Right lobe of liver (tissue), 6 donors: Measurements from ENCODE around the gene LILRB4. TPM values are rescaled to one million over a fixed set of nuclear protein-coding genes. Genes with fewer than 3 reads are reported as not detected.
"Not testable (repeated sequence)": the region's sequence is repeated elsewhere in the genome, so short reads cannot be mapped to it uniquely, and the experiment has no call there.

Experiments
- ATAC-seq, 4 donors: fragments of 200-7000 bp; cut with Tn5 transposase; one replicate each; pipeline ENCODE4 v1.9.1; 2020; ENCODE audit warnings: mild to moderate bottlenecking in 4 of 4, moderate library complexity in 4 of 4
- DNase-seq, 3 donors: peaks; one replicate each; pipeline ENCODE4 v3.0.0-alpha.2; 2020
- H3K27ac ChIP-seq, 3 donors: fragments of 200-600 bp; one replicate each; pipeline ENCODE4 v1.8.0; 2022
- H3K27me3 ChIP-seq, 2 donors: fragments of 200-600 bp; one replicate each; pipeline ENCODE4 v1.8.0; 2022
- H3K36me3 ChIP-seq, 4 donors: fragments of 200-600 bp; sonication (generic) in 1 of 4; one replicate each; pipeline versions ENCODE4 v1.5.1 to v1.8.0; 2017 to 2022; ENCODE audit warnings: control low read depth in 1 of 4
- H3K4me1 ChIP-seq, 4 donors: fragments of 200-600 bp; sonication (generic) in 1 of 4; one replicate each; pipeline versions ENCODE4 v1.5.1 to v1.8.0; 2017 to 2022; ENCODE audit warnings: control low read depth in 1 of 4
- H3K4me3 ChIP-seq, 3 donors: fragments of 200-600 bp; one replicate each; pipeline ENCODE4 v1.8.0; 2022
- H3K9me3 ChIP-seq, 4 donors: fragments of 200-600 bp; sonication (generic) in 1 of 4; one replicate each; pipeline versions ENCODE4 v1.5.1 to v1.8.0; 2017 to 2022; ENCODE audit warnings: control low read depth in 1 of 4
- CTCF ChIP-seq, 4 donors: fragments of 200-600 bp in 3 of 4; fragments of 450-650 bp in 1 of 4; IDR thresholded peaks; one replicate each; pipeline versions ENCODE4 v1.5.1 to v1.8.0; 2016 to 2022; ENCODE audit warnings: antibody characterized with exemption in 4 of 4, mild to moderate bottlenecking in 2 of 4
- POLR2A ChIP-seq: fragments of 450-650 bp; IDR thresholded peaks from one replicate; pipeline ENCODE4 v1.6.1; 2017; ENCODE audit warnings: antibody characterized with exemption, mild to moderate bottlenecking
- WGBS: methylation state at CpG from one replicate; pipeline ENCODE4 v1.1.6; 2018; ENCODE audit warnings: low coverage, low lambda C conversion rate; ENCODE audit not compliant: insufficient coverage; ENCODE audit errors: missing lambda C conversion rate; 5-methylcytosine and 5-hydroxymethylcytosine counted together
- intact Hi-C, 2 donors: fragments of 100-400 bp; cut with DNase I; formaldehyde crosslinking; loops; one replicate each; pipeline versions ENCODE4 v1.11.2 to v1.14.1; 2022
- total RNA-seq, 6 experiments: library from RNA; depleted of rRNA in 2 of 6; stranded (reverse); fragments of >200 nt in 2 of 6; fragmentation: NEBNext Ultra II Directional in 3 of 6; extraction: Animal tissue kit (Norgen Biotek cat#: 25700) in 3 of 6; gene quantifications; one replicate each; pipeline versions ENCODE4 v1.1.0 to v1.2.4, GENCODE V29; 2016 to 2023
- donor health status: DM: no; HTN: yes; CAD: no.
- donor health status: DM: no; HTN: no; CAD: no.
- donor health status: DM: no; HTN: no; CAD: no.
- donor health status: DM: no; HTN: yes; CAD: no.
- donor health status: DM: no; HTN: yes; CAD: no.

The LILRB4 gene
- total RNA-seq, 6 experiments from 2014 or later: 1.9 to 9.5 (median 2.5) TPM

GRCh38 chr19:54630782-54631181 lies 32.0 kb upstream of the LILRB4 start:
- Histone ChIP-seq H3K4me3 (peak overlapping the region in 1 of 3 donors; percentile 18), H3K27me3 (no peaks in the 10 kb centered on the region), H3K4me1 (no peaks in the 10 kb centered on the region), H3K36me3 (no peaks in the 10 kb centered on the region), H3K9me3 (no peaks in the 10 kb centered on the region), H3K27ac (no peak overlapping the region)
- intact Hi-C loops: no loop called here
- TF ChIP-seq CTCF (IDR thresholded peaks at IDR 0.05) (no peak), POLR2A (no peak)
- ATAC-seq: peak in 2 of 4 donors; percentile 34 to 56
- no peak for DNase-seq
- 40% methylated on average over 1 of the region's 6 CpGs for WGBS

GRCh38 chr19:54631489-54632337 lies 31.1 kb upstream of the LILRB4 start:
- H3K27me3 ChIP-seq, DNase-seq, H3K27ac ChIP-seq, H3K9me3 ChIP-seq, intact Hi-C loops, ATAC-seq, H3K36me3 ChIP-seq, H3K4me3 ChIP-seq, H3K4me1 ChIP-seq: not testable (repeated sequence)
- 53% methylated on average over 16 of the region's 23 CpGs for WGBS

GRCh38 chr19:54632517-54632916 lies 30.3 kb upstream of the LILRB4 start:
- H3K4me3 ChIP-seq, H3K9me3 ChIP-seq, H3K36me3 ChIP-seq, H3K4me1 ChIP-seq, H3K27ac ChIP-seq, ATAC-seq, DNase-seq, H3K27me3 ChIP-seq, intact Hi-C loops: not testable (repeated sequence)
- 68% methylated on average over 10 of the region's 16 CpGs for WGBS

- Histone ChIP-seq H3K36me3 (no peaks in the 10 kb centered on the region), H3K4me3 (no peak overlapping the region), H3K4me1 (no peaks in the 10 kb centered on the region), H3K9me3 (no peaks in the 10 kb centered on the region), H3K27me3 (no peaks in the 10 kb centered on the region), H3K27ac (no peak overlapping the region)
- intact Hi-C loops: no loop called here
- ATAC-seq: peak in 1 of 4 donors; percentile 15
- no peak for DNase-seq
- TF ChIP-seq CTCF (IDR thresholded peaks at IDR 0.05) (no peak), POLR2A (no peak)
- 40% methylated on average over 2 of the region's 7 CpGs for WGBS
Observed at GRCh38 chr19:54633401-54633800, 29.4 kb upstream of the LILRB4 start.

GRCh38 chr19:54636081-54636480 lies 26.7 kb upstream of the LILRB4 start:
- H3K9me3 ChIP-seq, intact Hi-C loops, H3K27ac ChIP-seq, H3K4me1 ChIP-seq, H3K27me3 ChIP-seq, ATAC-seq, DNase-seq, H3K4me3 ChIP-seq, H3K36me3 ChIP-seq: not testable (repeated sequence)
- WGBS: 31% methylated on average over 8 of the region's 12 CpGs

- TF ChIP-seq CTCF (IDR thresholded peaks at IDR 0.05) (no peak), POLR2A (no peak)
- Histone ChIP-seq H3K27me3 (no peaks in the 10 kb centered on the region), H3K4me1 (no peaks in the 10 kb centered on the region), H3K9me3 (no peaks in the 10 kb centered on the region), H3K36me3 (no peaks in the 10 kb centered on the region), H3K4me3 (no peak overlapping the region), H3K27ac (no peak overlapping the region)
- DNase-seq: no peak
- ATAC-seq: no peak
- WGBS: 86% methylated on average over 16 of the region's 18 CpGs
- intact Hi-C loops: no loop called here
Observed at GRCh38 chr19:54638683-54639082, 24.1 kb upstream of the LILRB4 start.

GRCh38 chr19:54642953-54643352 lies 19.8 kb upstream of the LILRB4 start:
- intact Hi-C loops, H3K4me3 ChIP-seq, H3K36me3 ChIP-seq, H3K9me3 ChIP-seq, H3K27ac ChIP-seq, H3K4me1 ChIP-seq, H3K27me3 ChIP-seq, DNase-seq: not testable (repeated sequence)
- 34% methylated on average over 4 of the region's 5 CpGs for WGBS
- ATAC-seq: peak; percentile 21 to 65 (median 44)

GRCh38 chr19:54643583-54643982 lies 19.2 kb upstream of the LILRB4 start:
- H3K4me3 ChIP-seq, H3K9me3 ChIP-seq, H3K27ac ChIP-seq, H3K4me1 ChIP-seq, DNase-seq, H3K36me3 ChIP-seq, intact Hi-C loops, H3K27me3 ChIP-seq: not testable (repeated sequence)
- WGBS: 37% methylated on average over 4 of the region's 6 CpGs
- peak; percentile 12 to 67 (median 55) for ATAC-seq
